Stomach (tissue), 4 donors: ENCODE results near the gene APOH.

Experiments
- CTCF ChIP-seq, 7 experiments: fragments of 450-650 bp in 4 of 7; fragments of 200-600 bp in 3 of 7; sonication (generic) in 3 of 7; IDR thresholded peaks; one replicate each; pipeline ENCODE4 v1.5.1; 2016 to 2019; ENCODE audit warnings: antibody characterized with exemption in 7 of 7, control low read depth in 2 of 7, mild to moderate bottlenecking in 1 of 7
- POLR2A ChIP-seq, 4 donors: fragments of 450-650 bp; IDR thresholded peaks; one replicate each; pipeline ENCODE4 v1.6.1; 2016; ENCODE audit warnings: antibody characterized with exemption in 4 of 4, control low read depth in 2 of 4, mild to moderate bottlenecking in 1 of 4, moderate library complexity in 1 of 4
- POLR2AphosphoS5 ChIP-seq, 3 donors: sonication (generic); formaldehyde crosslinking; IDR thresholded peaks; one replicate each; pipeline ENCODE4 v1.6.1; 2016; ENCODE audit warnings: antibody characterized with exemption in 3 of 3

GRCh38 chr17:66207936-66208335, 21.3 kb downstream of the APOH start:
- TF ChIP-seq CTCF (IDR thresholded peaks at IDR 0.05) (no peak), POLR2A (IDR thresholded peaks at IDR 0.05) (no peak), POLR2AphosphoS5 (IDR thresholded peaks at IDR 0.05) (no peak)
